KMS-11 (cell line): ENCODE results near the gene POTEH.
"Not testable (repeated sequence)": the region's sequence is repeated elsewhere in the genome, so short reads cannot be mapped to it uniquely, and the experiment has no call there.

Experiments used
- H2AFZ ChIP-seq: fragments of 200-600 bp; sonication (generic); 2 replicates; pipeline ENCODE4 v1.6.1; 2016; ENCODE audit warnings: antibody characterized with exemption, mixed run types, low read depth
- H3K27ac ChIP-seq: fragments of 200-600 bp; sonication (generic); 2 replicates; pipeline ENCODE4 v1.6.1; 2016; ENCODE audit warnings: mild to moderate bottlenecking, mixed run types
- H3K27me3 ChIP-seq: fragments of 200-600 bp; sonication (generic); 2 replicates; pipeline ENCODE4 v1.6.1; 2017; ENCODE audit warnings: mild to moderate bottlenecking, low read depth, mixed run types, moderate library complexity; ENCODE audit not compliant: insufficient read depth
- H3K36me3 ChIP-seq: fragments of 200-600 bp; sonication (generic); 2 replicates; pipeline ENCODE4 v1.6.1; 2017; ENCODE audit warnings: mild to moderate bottlenecking, mixed run types; ENCODE audit not compliant: insufficient read depth
- H3K4me1 ChIP-seq: fragments of 200-600 bp; sonication (generic); 2 replicates; pipeline ENCODE4 v1.6.1; 2016; ENCODE audit warnings: mild to moderate bottlenecking, low read depth, mixed run types; ENCODE audit not compliant: poor library complexity, severe bottlenecking
- H3K4me2 ChIP-seq: fragments of 200-600 bp; sonication (generic); 2 replicates; pipeline ENCODE4 v1.7.0; 2016; ENCODE audit warnings: mild to moderate bottlenecking, mixed run types
- H3K4me3 ChIP-seq: fragments of 200-600 bp; sonication (generic); IDR thresholded peaks from 2 replicates; pipeline ENCODE4 v1.6.1; 2017; ENCODE audit warnings: low read depth, low read length, mixed read lengths; ENCODE audit not compliant: insufficient read depth
- H3K79me2 ChIP-seq: fragments of 200-600 bp; sonication (generic); 2 replicates; pipeline ENCODE4 v1.6.1; 2016; ENCODE audit warnings: low read depth, mixed run types; ENCODE audit not compliant: insufficient read depth
- H3K9ac ChIP-seq: fragments of 200-600 bp; sonication (generic); 2 replicates; pipeline ENCODE4 v1.6.1; 2016; ENCODE audit warnings: mild to moderate bottlenecking, mixed run types
- H4K20me1 ChIP-seq: fragments of 200-600 bp; sonication (generic); 2 replicates; pipeline ENCODE4 v1.6.1; 2016; ENCODE audit warnings: mild to moderate bottlenecking, mixed run types; ENCODE audit not compliant: insufficient read depth

The POTEH gene

DNA sequence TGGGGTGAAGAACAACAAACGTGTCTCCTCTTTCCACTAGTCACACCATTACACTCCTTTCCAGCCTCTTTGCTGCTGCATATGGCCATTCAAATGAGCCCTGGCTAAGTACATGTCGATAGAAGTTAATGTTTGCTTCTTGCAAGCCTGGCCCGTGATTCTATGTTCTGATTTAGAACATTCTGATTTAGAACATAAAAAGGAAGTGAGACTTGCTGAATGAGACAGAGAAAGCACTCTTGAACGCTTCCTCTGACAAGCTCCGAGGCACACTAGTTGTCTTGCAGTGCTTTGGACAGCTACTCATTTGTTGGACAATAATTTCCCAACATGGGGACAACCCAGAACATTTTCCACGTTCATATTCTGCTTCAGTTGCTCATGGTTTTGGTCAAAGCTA is 5.1 kb upstream of the POTEH start:
- H3K4me2 ChIP-seq, H3K4me1 ChIP-seq, H3K4me3 ChIP-seq, H3K9ac ChIP-seq, H3K36me3 ChIP-seq, H4K20me1 ChIP-seq, H2AFZ ChIP-seq, H3K27ac ChIP-seq, H3K27me3 ChIP-seq, H3K79me2 ChIP-seq: not testable (repeated sequence)

DNA sequence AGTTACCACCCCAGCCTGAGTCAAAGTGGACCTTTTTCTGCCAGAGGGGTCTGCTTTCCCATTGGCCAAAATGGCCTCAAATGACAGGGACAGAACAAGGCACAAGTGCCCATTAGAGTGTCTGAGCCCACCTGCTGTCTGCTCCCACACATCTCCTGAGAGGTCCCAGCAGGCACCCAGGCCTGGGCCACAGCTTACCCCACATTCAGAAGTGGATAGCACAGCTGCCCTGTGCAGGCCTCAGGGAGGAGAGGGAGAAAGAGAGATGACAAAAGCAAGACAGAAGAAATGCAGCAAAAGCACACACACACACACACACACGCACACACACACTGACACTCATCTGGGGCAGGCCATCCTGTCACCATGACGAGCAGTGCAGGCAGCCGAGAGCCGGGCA is 4.2 kb upstream of the POTEH start:
- not testable (repeated sequence) for H3K4me3 ChIP-seq

DNA sequence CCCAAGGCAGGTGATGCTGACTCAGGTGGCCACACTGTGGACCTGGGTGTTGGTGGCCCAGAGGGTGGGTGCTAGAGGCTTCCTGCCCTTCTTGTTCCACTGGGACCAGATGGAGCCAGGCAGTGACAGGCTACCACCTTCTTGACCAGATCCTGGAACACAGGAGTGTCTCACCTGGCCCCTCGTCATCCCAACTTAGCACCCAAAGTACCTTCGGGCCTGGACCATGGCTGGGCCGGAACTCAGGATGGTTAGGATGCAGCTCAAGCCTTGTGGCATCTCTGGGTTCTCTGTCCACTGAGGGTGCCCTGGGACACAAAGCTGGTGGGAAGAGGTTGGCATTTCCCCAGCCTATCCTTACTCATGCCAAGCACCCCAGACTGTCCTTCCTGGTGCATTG is 2.7 kb upstream of the POTEH start:
- not testable (repeated sequence) for H3K79me2 ChIP-seq, H3K4me3 ChIP-seq

More for the DNA sequence above, 4.2 kb upstream of the POTEH start:
- not testable (repeated sequence) for H3K4me1 ChIP-seq, H3K79me2 ChIP-seq, H3K27ac ChIP-seq, H2AFZ ChIP-seq, H3K4me2 ChIP-seq, H3K9ac ChIP-seq, H3K27me3 ChIP-seq, H4K20me1 ChIP-seq, H3K36me3 ChIP-seq

DNA sequence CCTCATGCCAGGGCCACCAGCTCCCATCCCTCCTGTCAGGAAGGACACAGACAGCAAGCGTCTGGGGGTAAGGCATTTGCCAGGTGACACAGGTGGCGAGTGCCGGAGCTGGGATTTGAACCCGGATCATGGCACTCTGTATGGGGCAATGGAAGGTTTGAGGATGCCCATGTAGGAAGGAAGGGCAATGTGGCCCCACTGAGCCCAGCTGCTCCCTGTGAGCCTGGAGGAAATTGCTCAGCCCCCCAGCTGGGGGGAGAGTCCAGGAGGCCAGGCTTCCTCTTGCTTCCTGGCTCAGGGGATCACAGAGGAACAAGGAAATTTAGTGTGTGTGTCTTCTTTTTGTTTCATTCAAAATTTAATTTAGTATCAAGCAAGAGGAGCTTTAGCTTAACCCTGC is 2.1 kb upstream of the POTEH start:
- not testable (repeated sequence) for H3K4me1 ChIP-seq, H3K27me3 ChIP-seq, H2AFZ ChIP-seq, H3K4me2 ChIP-seq, H4K20me1 ChIP-seq, H3K36me3 ChIP-seq, H3K27ac ChIP-seq, H3K9ac ChIP-seq, H3K79me2 ChIP-seq, H3K4me3 ChIP-seq

More for the DNA sequence above, 2.7 kb upstream of the POTEH start:
- not testable (repeated sequence) for H3K4me2 ChIP-seq, H2AFZ ChIP-seq, H3K36me3 ChIP-seq, H4K20me1 ChIP-seq, H3K27me3 ChIP-seq, H3K27ac ChIP-seq, H3K9ac ChIP-seq, H3K4me1 ChIP-seq

DNA sequence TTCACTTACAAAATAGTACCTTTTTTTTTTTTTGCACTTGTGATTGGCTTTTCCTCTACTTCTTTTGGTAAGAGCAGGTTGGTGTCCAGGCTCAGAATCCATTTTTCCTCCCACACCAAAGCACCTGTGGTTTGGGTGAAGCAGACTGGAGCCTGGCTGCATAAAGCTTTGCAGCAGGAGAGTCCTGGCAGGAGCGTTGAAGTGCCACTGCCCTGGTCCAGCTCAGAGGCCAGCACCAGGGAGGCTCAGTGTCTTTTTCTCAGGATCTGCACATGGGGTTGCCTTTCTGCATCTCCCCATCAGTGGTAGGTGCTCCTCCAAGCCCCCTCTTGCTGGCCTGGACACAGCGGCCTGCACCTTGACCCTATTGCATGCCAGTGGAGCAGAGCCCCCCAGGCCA is 1.7 kb upstream of the POTEH start:
- not testable (repeated sequence) for H3K36me3 ChIP-seq, H3K79me2 ChIP-seq, H3K4me1 ChIP-seq, H3K27ac ChIP-seq, H3K27me3 ChIP-seq, H2AFZ ChIP-seq, H4K20me1 ChIP-seq, H3K9ac ChIP-seq, H3K4me2 ChIP-seq, H3K4me3 ChIP-seq

DNA sequence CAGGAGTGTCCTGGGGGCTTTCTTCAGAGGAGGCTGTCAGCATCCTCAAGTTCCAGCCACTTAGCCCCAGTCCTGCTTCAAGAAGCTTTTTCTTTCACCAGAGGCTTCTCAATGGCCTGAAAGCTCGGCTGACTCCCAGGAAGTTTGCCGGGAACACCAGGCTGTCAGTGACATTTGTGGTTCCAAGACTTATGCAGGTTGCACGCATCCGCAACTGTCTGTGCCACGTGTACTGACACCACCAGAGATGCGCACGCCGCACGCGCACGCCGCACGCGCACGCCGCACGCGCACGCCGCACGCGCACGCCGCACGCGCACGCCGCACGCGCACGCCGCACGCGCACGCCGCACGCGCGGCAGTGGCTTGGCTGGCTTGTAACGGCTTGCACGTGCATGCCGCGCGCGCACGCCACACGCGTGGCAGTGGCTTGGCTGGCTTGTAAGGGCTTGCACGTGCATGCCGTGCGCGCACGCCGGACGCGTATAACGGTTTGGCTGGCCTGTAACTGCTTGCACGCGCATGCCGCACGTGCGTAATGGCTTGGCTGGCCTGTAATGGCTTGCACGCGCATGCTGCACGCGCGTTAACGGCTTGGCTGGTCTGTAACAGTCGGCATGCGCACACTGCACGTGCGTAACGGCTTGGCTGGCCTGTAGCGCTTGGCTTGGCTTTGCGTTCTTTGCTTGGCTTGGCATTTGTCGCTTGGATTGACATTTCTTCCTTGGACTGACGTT is 646 bp upstream of the POTEH start:
- not testable (repeated sequence) for H3K4me2 ChIP-seq, H2AFZ ChIP-seq, H3K27ac ChIP-seq, H3K4me1 ChIP-seq, H4K20me1 ChIP-seq, H3K9ac ChIP-seq, H3K79me2 ChIP-seq, H3K27me3 ChIP-seq, H3K4me3 ChIP-seq, H3K36me3 ChIP-seq

DNA sequence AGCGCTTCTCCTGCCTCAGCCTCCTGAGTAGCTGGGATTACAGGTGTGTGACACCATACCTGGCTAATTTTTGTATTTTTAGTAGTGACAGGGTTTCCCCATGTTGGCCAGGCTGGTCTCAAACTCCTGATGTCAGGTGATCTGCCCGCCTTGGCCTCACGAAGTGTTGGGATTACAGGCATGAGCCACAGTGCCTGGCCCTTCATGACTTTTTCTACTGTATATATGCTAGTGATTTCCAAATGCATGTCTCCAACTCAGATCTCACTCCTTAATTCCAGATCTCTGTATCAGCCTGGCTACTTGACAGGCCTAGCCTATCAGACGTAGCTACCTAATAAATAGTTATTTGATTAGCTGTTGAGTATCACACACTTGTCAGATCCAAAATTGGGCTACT is 23.8 kb downstream of the POTEH start:
- not testable (repeated sequence) for H3K4me2 ChIP-seq, H4K20me1 ChIP-seq, H3K4me1 ChIP-seq, H3K36me3 ChIP-seq, H2AFZ ChIP-seq, H3K27me3 ChIP-seq, H3K4me3 ChIP-seq, H3K9ac ChIP-seq, H3K27ac ChIP-seq, H3K79me2 ChIP-seq

DNA sequence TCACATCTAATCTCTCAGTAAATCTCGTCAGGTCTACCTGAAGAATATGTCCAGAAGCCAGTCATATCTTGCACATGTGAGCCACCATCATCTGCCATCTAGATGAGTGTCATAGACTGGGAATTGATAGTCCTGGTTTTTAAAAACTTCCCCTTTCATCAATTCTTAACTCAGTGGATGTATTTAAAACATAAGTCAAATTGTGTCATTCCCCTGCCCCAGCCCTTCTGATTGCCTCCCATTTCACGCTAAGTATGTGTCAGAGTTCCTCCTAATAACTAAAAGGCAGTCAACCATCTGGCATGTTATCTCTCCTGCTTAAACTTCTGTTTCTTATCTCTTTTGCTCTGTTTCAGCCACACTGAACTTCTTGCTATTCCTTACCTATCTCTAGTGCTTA is 24.3 kb downstream of the POTEH start:
- not testable (repeated sequence) for H3K4me2 ChIP-seq, H3K4me3 ChIP-seq, H3K4me1 ChIP-seq, H4K20me1 ChIP-seq, H2AFZ ChIP-seq, H3K79me2 ChIP-seq, H3K27ac ChIP-seq, H3K36me3 ChIP-seq, H3K27me3 ChIP-seq, H3K9ac ChIP-seq

DNA sequence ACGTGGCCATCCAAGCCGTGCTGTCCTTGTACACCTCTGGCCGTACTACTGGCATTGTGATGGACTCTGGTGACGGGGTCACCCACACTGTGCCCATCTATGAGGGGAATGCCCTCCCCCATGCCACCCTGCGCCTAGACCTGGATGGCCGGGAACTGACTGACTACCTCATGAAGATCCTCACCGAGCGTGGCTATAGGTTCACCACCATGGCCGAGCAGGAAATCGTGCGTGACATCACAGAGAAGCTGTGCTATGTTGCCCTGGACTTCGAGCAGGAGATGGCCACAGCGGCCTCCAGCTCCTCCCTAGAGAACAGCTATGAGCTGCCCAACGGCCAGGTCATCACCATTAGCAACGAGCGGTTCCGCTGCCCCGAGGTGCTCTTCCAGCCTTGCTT is 32.1 kb downstream of the POTEH start:
- H2AFZ ChIP-seq: not testable (repeated sequence)

DNA sequence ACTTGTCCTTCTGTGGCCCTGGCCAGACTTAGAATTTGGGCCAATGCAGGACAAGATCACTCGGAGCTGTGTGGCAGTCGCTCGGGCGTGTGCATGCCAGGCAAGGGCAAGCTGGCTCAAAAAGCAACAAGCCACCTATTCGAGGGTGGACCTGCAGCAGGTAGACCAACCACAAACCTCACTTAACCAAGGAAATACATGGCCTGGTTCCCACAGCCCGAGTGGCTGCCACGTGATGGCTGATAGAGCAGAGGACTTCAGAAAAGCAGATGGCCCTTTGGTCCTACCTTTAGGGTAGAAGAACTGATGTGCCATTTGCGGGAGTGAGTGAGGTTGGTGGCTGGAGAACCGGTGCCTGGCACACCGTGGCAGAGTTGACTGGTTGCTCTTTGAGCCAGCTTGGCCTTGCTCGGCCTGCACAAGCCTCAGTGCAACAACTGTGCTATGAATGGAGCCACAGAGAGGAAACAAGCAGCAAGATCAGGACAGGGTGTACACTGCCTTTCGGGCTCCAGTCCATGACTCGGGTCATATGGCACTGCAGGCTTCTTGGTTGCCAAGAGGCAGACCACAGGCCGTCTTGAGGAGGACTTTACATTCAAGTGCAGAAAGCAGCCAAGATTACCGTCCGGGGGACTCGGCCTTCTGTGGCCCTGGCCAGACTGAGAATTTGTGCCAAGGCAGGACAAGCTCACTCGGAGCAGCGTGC is 39.5 kb downstream of the POTEH start:
- not testable (repeated sequence) for H3K79me2 ChIP-seq, H3K4me2 ChIP-seq, H3K27ac ChIP-seq, H2AFZ ChIP-seq, H3K4me1 ChIP-seq, H3K36me3 ChIP-seq, H4K20me1 ChIP-seq, H3K27me3 ChIP-seq, H3K4me3 ChIP-seq, H3K9ac ChIP-seq

More for the DNA sequence above, 32.1 kb downstream of the POTEH start:
- H3K4me3 ChIP-seq, H3K27me3 ChIP-seq, H3K4me2 ChIP-seq, H3K79me2 ChIP-seq, H3K4me1 ChIP-seq, H4K20me1 ChIP-seq, H3K9ac ChIP-seq, H3K27ac ChIP-seq, H3K36me3 ChIP-seq: not testable (repeated sequence)
